ENCODE results near the gene MTFMT.

The MTFMT gene

GRCh38 chr15:65059931-65060596 is 30.6 kb upstream of the MTFMT start:
- Histone ChIP-seq H3K36me3 (ENCODE audit: low read depth) (no peaks in the 10 kb centered on the region), H3K27ac (ENCODE audit: poor library complexity, severe bottlenecking) (no peak overlapping the region), H3K4me3 (ENCODE audit: severe bottlenecking) (no peak overlapping the region), H3K9me3 (ENCODE audit: severe bottlenecking) (no peaks in the 10 kb centered on the region), H3K27me3 (ENCODE audit: insufficient read depth, poor library complexity, severe bottlenecking) (no peaks in the 10 kb centered on the region), H3K4me1 (ENCODE audit: insufficient read depth, poor library complexity, severe bottlenecking) (no peaks in the 10 kb centered on the region)
- ATAC-seq (ENCODE audit: low read depth) (no peak), DNase-seq (ENCODE audit: low spot score) (no peak)
- TF ChIP-seq CTCF (IDR thresholded peaks at IDR 0.05; ENCODE audit: poor library complexity, severe bottlenecking) = no peak

GRCh38 chr15:65059369-65059750 is 29.9 kb upstream of the MTFMT start:
- Histone ChIP-seq H3K27me3 (ENCODE audit: insufficient read depth, poor library complexity, severe bottlenecking) (no peaks in the 10 kb centered on the region), H3K27ac (ENCODE audit: poor library complexity, severe bottlenecking) (no peak overlapping the region), H3K4me1 (ENCODE audit: insufficient read depth, poor library complexity, severe bottlenecking) (no peaks in the 10 kb centered on the region), H3K36me3 (ENCODE audit: low read depth) (no peaks in the 10 kb centered on the region), H3K9me3 (ENCODE audit: severe bottlenecking) (no peaks in the 10 kb centered on the region), H3K4me3 (ENCODE audit: severe bottlenecking) (no peak overlapping the region)
- DNase-seq (ENCODE audit: low spot score) (no peak), ATAC-seq (ENCODE audit: low read depth) (no peak)
- TF ChIP-seq CTCF (IDR thresholded peaks at IDR 0.05; ENCODE audit: poor library complexity, severe bottlenecking) = no peak

GRCh38 chr15:65058394-65059368 is 29.2 kb upstream of the MTFMT start:
- TF ChIP-seq CTCF (IDR thresholded peaks at IDR 0.05; ENCODE audit: poor library complexity, severe bottlenecking) = no peak
- no peaks in the 10 kb centered on the region for H3K9me3 ChIP-seq (ENCODE audit: severe bottlenecking)
- no peak for DNase-seq (ENCODE audit: low spot score)
- no peaks in the 10 kb centered on the region for H3K4me1 ChIP-seq (ENCODE audit: insufficient read depth, poor library complexity, severe bottlenecking)
- H3K27me3 ChIP-seq (ENCODE audit: insufficient read depth, poor library complexity, severe bottlenecking) = no peaks in the 10 kb centered on the region
- H3K36me3 ChIP-seq (ENCODE audit: low read depth) = no peaks in the 10 kb centered on the region
- ATAC-seq (ENCODE audit: low read depth) = no peak
- no peak overlapping the region for H3K4me3 ChIP-seq (ENCODE audit: severe bottlenecking)
- no peak overlapping the region for H3K27ac ChIP-seq (ENCODE audit: poor library complexity, severe bottlenecking)

GRCh38 chr15:65057549-65057940 is 28.1 kb upstream of the MTFMT start:
- Histone ChIP-seq H3K9me3 (ENCODE audit: severe bottlenecking) (no peaks in the 10 kb centered on the region), H3K27ac (ENCODE audit: poor library complexity, severe bottlenecking) (no peak overlapping the region), H3K4me1 (ENCODE audit: insufficient read depth, poor library complexity, severe bottlenecking) (no peaks in the 10 kb centered on the region), H3K4me3 (ENCODE audit: severe bottlenecking) (no peak overlapping the region), H3K36me3 (ENCODE audit: low read depth) (no peaks in the 10 kb centered on the region), H3K27me3 (ENCODE audit: insufficient read depth, poor library complexity, severe bottlenecking) (no peaks in the 10 kb centered on the region)
- no peak for TF ChIP-seq CTCF (IDR thresholded peaks at IDR 0.05; ENCODE audit: poor library complexity, severe bottlenecking)
- DNase-seq (ENCODE audit: low spot score) (no peak), ATAC-seq (ENCODE audit: low read depth) (no peak; the same call in 2 of the 3 replicates)
